Stimulated activated CD4-positive, alpha-beta T cell treated with anti-CD3 and anti-CD28 coated beads, Interleukin-4, amount 100 ng/mL, for 4 hours (primary cell): Measurements from ENCODE around the gene JARID2.

Source experiments
- DNase-seq, 2 experiments: peaks; one replicate each; pipeline ENCODE4 v3.0.0-alpha.2; 2020

Gene JARID2

DNA sequence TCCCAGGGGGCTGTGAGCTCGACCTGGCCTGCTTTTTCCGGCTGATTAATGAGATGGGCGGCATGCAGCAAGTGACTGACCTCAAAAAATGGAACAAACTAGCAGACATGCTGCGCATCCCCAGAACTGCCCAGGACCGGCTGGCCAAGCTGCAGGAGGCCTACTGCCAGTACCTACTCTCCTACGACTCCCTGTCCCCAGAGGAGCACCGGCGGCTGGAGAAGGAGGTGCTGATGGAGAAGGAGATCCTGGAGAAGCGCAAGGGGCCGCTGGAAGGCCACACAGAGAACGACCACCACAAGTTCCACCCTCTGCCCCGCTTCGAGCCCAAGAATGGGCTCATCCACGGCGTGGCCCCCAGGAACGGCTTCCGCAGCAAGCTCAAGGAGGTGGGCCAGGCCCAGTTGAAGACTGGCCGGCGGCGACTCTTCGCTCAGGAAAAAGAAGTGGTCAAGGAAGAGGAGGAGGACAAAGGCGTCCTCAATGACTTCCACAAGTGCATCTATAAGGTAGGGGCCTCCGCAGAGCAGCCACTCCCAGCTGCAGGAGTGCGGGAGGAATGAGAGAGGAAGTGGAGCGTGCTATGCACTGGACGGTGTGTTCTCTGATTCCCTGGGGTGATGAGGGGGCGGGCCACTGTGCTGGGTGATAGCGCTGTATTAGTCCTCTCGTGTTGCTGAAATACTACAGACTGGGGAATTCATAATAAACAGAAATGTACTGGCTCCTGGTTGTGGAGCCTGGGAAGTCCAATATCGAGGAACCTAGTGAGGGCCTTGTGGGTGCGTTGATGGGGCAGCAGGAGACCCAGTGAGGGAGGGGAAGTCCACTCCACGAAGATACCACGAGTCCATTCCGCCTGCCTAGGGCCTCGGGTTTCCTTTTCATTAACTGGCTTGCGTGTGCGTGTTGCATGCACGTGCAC lies 255.3 kb downstream of the JARID2 start:
- no peak for DNase-seq

DNA sequence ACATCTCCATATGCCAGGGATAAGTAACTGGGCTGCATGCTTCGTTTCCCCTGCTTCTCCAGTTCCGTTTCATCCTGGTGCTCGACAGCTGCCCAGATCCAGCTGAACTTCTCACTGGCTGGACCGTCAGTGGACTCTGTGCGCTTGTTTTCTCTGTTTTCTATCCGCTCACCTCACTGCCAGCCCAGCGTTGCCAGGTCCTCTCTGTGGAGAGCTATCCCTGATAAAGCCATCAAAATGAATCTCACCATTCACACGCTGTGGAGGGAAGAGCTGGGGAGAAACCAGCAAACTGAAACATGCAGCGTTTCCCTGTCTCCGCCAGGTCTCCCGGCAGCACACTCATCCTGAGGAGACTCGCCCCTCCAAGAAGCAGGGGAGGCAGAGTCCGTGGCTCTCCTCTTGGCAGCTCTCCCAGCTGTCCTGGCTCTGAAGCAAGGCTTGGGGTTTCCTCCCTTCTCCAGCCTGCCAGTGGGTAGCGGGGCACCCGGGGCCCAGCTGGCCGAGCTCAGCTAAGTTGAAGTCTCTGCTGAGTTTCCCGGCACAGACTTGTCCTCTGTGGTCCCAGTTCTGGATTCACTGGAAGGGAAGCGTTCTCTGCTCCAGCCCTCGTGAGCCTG lies 256.1 kb downstream of the JARID2 start:
- DNase-seq = no peak

DNA sequence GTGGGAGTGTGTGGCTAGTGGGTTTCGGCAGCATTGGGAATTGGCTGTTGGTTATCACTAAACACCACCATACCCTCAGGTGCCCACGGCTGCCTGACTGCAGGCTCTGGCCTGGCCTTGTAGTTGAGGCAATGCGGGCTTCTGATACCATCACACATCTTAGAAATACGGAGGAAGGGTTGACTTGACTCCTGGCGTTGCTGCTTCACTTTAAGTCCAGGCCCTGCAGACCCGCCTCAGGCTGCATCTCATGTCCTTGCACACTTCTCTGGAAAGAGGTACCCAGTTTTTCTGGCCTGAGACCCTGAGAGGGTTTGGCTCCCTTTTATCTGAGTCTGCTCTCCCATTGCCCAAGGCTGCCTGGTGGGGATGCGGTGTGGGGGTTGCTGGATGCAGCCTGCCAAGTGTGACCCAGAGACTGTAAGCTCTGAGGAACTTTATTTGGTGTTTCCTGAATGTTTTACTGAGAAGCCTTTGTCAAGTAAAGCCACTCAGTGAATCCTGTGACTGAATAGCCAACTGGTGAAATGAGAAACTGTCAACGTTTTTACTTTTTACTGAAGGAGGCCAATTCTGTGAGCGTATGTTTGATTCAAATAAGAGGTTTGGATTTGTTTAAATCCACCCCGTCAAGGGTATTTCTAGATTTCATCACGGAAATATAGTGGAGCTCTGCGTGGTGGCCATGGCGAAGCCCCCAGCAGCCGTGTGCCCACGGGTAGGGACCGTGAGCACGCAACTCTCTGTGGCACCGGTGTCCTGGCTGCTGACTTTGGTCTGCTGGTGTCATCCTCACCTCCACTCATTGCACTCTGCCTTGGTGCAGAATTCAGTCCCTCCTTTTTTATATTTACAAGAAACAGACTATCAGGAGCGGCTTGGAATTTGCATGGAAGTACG lies 256.8 kb downstream of the JARID2 start:
- no peak for DNase-seq

DNA sequence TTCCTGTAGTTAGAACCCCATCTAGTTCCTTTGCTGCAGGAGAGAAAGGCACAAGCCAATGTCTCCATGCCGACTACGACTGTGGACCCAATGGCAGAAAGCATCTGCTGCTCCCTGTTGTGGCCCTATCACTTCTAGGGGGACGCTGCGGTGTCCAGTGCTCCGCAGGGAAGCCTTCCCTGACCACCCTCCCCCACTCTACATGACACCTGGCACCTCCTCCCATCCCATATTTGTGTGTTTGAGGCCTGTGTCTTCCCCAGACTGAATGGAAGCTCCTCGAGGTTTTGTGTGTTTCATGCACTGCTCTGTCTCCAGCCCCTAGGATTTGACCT lies 257.4 kb downstream of the JARID2 start:
- no peak for DNase-seq

DNA sequence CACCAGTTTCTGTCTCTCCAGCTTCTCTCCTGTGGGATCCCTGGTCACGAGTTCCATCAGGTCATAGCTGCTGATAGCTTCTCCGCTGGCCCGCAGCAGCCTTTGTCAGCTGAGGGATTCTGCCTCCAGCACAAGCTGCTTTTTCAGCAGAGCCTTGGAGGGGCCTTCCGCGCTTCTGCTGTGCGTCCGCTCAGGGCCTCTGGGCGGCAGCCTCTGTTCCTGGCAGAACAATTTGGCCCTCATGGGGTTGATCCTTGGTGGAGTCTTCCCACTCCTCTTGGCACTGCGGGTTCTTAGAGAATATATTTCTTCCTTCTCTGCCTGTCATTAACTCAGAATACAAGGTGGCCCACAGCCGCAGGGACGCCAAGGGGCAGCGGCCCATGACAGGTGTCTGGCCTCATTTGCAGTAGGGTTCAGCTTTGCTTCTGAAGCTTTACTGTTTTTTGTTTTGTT lies 258.2 kb downstream of the JARID2 start:
- no peak for DNase-seq

DNA sequence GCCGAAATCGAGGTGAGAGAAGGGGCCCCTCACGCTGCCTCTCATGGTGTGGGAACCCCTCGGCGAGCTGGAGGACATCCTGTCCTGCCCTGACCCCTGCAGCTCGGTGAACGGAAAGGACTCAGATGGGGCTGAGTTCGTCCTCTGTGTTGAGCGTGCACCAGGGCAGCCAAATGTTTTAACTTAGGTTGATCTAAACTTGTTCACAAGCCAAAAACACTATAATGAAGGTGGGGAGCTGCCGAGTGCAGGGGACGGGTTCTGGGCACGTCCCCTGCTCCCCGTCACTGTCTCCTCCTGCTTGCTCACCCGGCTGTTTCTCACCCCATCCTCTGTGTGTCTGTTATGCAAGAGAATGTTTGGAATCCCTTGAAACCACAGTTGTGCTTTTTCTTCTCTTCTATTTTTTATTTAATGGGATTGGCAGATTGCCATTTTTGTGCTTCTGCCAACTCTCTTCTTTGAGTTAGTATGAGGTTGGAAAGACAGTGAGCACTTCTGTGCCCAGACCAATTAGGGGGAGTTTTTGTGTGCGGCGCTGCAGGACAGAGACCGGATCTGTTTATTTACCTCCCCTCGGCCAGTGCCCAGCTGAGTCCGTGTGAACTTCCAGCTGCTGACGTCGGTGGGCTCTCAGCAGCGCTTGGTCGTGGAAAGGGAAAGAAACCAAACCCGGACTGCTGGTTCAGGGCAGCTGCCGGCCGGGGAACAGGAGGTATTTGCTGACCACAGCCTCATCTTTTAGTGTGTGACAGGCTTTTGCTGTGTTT lies 258.9 kb downstream of the JARID2 start:
- no peak for DNase-seq

DNA sequence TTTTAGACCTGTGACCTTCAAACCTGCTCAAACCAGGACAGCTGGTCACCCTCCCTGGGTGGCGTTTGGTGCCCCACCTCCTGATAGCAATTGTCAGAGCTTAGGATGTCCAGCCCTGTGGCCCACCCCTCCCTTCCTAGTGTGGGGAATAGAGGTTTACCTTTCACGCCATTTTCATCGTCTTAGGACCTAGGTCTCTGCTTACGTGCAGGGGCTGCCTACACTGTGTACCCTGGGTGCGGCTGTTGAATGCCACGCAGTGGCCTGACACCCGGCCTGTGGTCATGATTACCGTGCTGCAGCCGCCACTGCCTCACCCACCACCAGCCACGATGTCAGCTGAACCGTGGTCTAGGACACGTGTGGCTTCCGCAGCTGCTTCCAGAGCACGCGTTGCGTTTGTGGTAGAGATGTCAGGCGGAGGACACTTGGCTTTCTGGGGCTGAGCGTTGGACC lies 259.6 kb downstream of the JARID2 start:
- no peak for DNase-seq

DNA sequence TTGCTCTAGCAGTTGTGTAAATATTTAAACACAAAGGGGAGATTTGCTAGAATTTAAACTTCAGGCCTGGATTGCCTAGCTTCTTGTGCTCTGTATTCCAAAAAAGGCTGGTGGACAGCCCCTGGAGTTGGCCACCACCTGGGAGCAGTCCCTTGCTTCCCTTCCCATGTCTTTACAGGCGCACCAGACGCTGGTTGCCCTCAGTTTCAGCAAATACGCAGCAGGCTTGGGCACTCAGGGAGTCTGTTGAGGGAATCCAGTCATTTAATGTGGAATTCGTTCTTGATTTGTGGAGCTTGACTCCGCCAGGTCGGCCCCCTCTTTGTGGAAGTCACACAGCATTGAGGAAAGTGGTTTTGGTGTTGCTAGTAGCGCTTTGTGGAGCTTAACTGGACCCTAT lies 260.2 kb downstream of the JARID2 start:
- no peak for DNase-seq

DNA sequence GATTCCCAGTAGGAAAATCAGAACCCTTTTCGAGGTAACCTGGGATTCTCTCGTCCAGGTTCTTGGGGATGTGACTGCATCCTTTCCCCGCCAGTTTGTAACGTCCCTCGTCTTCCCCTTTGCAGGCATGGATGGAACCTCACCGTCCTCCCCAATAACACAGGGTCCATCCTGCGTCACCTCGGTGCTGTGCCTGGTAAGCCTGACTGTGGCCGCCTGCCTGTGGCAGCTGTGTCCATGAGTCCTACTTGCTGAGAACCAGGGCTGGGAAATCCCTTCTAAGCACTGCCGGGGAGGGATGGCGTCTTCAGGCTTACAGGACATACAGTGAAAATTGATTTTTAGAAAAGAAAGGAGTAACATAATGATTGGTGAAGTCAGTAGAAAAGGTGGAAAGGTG lies 261.4 kb downstream of the JARID2 start:
- DNase-seq = no peak

DNA sequence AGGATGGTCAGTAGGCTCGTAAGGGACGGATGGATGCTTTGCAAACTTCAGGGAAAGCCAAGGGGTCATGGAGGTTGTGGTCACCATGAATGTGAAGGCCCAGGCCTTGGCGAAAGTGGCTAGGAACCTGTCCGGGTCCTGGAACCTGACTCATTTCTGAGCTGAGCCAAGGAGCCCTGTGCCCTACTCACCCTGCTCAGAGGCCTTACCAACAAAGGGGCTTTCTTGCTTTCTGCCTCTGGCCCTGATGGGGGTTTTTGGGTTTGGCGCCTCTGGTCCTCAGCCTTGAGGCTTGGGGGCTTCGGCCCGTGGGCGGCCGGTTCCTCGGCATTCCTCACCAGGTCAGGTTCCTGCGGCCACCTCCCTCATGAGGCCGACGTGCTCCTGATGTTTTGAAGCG lies 261.9 kb downstream of the JARID2 start:
- DNase-seq = no peak

DNA sequence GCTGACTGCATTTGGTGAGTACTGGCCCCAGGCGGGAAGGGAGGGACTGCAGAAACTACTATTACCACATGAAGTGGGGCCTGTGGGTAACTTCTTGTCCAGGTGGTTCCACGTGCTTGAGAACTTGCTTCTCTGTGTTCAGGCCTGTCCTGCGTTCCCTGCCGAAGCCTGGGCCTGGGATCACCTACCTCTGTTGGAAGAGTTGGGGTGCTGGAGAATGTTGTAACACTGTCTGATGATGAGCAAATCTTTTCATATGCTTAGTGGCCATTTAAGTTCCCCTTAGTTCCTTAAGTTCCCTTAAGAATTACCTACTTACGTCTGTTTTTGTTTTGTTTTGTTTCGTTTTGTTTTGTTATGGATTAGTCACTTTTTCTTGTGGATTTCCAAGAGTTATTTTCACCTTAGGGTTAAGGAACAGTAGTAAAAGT lies 262.6 kb downstream of the JARID2 start:
- no peak for DNase-seq

DNA sequence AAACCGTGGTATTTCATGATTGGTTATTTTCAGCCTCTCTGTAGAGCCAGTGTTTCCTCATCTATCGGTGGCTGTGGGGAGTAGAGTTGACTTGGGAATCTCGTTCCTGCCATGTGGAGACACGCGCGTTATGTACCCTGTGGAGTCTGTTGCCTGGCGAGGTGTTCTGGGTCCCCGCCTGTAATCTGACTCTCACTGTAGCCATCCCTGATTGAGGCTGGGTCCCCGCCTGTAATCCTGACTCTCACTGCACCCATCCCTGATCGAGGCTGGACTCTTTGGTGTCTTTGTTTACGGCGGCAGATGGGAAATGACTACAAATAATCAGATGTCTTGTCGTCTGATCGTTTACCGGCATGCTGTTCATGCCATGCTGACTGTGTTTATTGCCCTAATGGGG lies 263.1 kb downstream of the JARID2 start:
- DNase-seq = no peak

DNA sequence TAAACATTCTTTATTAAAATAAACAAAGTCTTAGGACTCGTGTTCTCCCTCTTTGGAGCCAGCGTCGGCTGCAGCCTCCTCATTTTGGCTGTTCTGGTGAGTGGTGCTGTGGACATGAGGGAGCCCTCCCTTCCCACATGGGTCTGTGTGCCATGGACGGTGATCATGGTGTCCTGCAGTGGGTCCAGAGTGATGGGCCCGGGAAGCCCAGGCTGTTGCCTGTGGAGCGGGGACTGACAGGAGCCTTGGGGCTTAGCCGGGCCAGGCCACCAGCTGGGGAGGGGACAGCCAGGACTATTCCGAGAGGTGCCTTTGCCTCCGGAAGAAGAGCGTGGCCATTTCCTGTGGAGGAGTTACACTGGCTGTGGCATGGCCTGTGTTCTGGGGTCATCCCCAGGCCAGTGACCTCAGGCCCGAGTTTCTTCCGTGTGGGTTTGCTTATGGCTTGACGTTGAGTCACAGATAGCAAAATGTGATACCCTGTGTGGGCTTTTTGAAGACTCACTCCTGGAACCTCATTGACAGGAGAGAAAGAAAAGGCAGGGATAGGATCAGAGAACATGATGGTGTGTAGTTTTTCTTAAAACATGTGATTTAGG lies 263.6 kb downstream of the JARID2 start:
- no peak for DNase-seq

DNA sequence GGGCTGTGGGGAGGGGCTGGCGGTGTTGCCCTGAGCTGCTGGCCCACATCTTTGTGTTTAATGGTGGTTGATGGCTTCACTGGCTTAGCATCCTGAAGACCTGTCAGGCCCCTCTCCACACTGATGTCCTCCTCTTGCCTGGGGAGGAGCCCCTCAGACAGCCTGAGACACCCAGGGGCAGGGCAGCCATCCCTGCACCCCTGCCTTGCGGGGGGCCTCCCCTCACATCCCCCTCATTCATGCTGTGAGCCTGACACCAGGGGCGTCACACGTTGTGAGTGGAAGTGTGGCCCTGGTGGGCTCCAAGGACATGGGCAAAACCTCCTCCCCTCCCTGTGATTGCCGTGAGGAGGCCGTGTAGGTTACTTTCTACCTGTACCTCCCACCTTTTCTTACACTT lies 264.3 kb downstream of the JARID2 start:
- no peak for DNase-seq

DNA sequence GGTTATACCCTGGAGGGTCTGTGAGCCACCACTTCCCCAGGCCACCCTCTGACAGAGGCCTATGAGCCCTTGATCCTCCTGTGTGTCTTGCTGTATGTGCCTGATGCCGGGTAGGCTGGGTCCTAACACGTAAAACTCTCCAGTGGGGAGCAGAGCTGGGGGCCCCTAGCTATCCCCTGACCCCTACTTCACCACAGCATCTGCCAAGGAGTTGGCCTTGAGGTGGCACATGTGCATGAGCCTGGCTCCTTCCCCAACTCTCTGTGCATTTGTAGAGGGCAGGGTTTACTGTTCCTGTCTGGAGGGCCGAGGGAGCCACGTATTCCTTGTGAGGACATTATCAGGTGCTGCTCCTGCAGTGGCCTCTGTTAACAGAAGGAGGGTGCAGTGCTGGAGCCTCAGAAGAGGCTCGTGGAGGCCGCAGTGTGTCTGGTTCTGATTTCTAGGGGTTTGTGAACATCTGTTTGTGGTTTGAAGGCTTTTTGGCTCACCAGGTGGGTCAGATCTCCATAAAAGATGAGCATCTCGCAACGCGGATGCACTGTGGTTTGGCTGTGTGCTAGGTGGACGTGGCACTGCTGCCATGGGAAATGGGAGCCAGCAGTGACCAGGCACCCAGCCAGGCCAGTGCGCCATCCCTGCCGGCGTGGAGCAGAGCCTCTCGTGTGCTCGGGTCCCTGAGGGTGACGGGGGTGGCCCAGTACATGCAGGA lies 264.8 kb downstream of the JARID2 start:
- DNase-seq = no peak

DNA sequence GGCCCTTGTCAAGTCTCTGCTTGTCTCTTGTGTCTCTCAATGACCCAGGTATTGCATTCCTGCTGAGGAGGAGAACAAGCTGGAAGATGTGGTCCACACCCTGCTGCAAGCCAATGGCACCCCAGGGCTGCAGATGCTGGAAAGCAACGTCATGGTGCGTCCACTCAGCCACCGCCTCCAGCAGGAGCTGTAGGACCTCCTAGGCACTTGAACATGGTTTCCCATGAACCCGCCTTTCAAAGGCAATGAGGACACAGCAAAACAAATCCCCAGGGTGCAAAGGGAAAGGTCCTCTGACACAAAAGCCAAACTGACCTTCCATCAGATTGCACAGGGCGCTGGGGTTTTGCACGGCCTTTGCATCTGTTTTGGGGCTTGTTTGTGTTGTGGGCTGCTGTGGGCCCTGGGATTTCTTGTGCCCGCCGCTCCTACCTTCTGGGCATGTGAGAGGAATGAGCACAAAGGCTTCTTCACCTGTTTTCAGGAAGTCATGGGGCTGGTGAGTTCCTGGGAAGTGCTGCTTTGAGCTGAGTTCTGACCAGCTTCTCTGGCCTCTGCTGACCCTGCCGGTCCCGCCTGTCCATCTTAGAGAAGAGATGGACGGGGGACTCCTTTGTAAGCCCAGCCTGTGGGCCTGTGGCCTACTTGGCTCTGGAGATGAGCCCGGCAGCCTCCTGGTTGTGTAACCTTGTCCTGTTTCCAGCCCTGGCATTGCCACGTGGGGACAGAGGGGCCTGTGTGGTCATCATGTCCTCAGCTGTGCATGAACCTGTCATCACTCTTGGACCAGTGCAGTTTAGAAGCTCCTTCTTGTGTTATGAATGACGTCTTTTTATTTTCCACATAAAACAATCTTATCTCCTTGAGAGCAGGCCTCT lies 265.6 kb downstream of the JARID2 start:
- DNase-seq = no peak

DNA sequence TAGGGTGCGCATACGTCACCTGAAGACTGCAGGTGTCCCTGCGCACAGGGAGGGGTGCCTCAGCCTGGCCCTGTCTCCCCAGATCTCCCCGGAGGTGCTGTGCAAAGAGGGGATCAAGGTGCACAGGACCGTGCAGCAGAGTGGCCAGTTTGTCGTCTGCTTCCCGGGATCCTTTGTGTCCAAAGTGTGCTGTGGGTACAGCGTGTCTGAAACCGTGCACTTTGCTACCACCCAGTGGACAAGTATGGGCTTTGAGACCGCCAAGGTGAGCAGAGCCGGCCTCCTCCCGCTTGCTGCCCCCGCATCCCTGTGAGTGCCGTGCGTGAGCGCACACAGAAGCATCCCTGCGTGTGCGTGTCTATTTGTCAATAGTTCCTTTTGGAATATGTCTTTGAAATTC lies 266.3 kb downstream of the JARID2 start:
- DNase-seq = no peak

DNA sequence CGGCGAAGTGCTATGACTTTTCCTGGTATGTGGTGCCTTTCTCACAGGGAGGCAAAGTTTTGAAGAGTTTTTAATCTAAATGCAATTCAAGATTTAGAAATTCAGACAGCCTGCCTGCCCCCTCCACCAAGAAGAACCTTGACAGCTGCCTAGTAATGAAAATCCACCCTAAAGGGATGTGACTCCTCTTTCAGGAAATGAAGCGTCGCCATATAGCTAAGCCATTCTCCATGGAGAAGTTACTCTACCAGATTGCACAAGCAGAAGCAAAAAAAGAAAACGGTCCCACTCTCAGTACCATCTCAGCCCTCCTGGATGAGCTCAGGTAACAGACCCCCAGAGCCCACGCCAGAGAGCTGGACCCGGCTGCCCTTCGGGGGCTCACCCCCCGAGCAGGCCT lies 266.9 kb downstream of the JARID2 start:
- no peak for DNase-seq

DNA sequence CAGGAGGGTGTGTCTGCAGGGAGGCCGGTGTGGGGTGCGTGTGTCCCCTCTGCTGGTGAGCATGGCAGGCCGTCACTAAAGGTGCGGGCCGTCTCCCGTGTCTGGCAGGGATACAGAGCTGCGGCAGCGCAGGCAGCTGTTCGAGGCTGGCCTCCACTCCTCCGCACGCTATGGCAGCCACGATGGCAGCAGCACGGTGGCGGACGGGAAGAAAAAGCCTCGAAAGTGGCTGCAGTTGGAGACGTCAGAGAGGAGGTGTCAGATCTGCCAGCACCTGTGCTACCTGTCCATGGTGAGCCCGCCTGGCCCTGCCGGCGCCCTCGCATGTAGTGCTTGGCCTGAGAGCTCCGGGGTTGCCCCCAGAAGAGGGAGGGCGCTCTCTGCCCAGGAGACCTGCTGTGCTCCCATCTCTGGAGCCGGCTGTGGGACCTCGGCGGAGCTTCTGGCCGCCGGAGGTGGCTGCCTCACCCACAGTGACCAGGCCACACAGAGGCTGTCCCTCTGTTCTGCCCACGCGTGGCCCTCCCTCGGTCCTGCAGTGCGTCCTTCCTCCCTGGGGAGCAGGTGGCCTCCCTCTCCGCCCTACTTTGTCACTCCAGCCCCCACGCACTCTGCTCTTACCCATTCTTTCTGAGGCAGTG lies 267.4 kb downstream of the JARID2 start:
- DNase-seq = no peak
